ENCODE results near the gene HRK. TPM values are rescaled to one million over a fixed set of nuclear protein-coding genes. Genes with fewer than 3 reads are reported as not detected.

The HRK gene
- total and polyA plus RNA-seq, 2 of the 13 experiments (the other 11 are each of a cell fraction or from before 2014, with no cell fraction given), result 0.02 TPM; not detected in 1

GRCh38 chr12:116916714-116917114 lies 35.5 kb upstream of the HRK start (continued):
- no peak for TF ChIP-seq ZNF512B (CRISPR knock-in tag; IDR thresholded peaks at IDR 0.05; ENCODE audit: borderline replicate concordance)
- TF ChIP-seq ZSCAN5A (CRISPR knock-in tag; IDR thresholded peaks at IDR 0.05; ENCODE audit: borderline replicate concordance), result no peak
- TF ChIP-seq ZNF580 (CRISPR knock-in tag; IDR thresholded peaks at IDR 0.05; ENCODE audit: borderline replicate concordance, low read depth), result 0 out of 2 replicates have a peak, but pooled peaks have one; percentile 71
- no peak for TF ChIP-seq ATF5 (CRISPR knock-in tag; IDR thresholded peaks at IDR 0.05; ENCODE audit: low read depth)
- TF ChIP-seq SP1 (IDR thresholded peaks at IDR 0.05), result no peak
- no peak for TF ChIP-seq SP1 (CRISPR knock-in tag; IDR thresholded peaks at IDR 0.05)
- 0 out of 2 replicates have a peak, but pooled peaks have one; percentile 21 for TF ChIP-seq BORCS8-MEF2B (CRISPR knock-in tag; IDR thresholded peaks at IDR 0.05)
- TF ChIP-seq ZNF609 (CRISPR knock-in tag; IDR thresholded peaks at IDR 0.05; ENCODE audit: borderline replicate concordance), result peak; percentile 51; the same call in 1 of the 2 replicates
- no peak for TF ChIP-seq ZNF704 (CRISPR knock-in tag; IDR thresholded peaks at IDR 0.05; ENCODE audit: borderline replicate concordance)
- TF ChIP-seq ZSCAN21 (CRISPR knock-in tag; IDR thresholded peaks at IDR 0.05; ENCODE audit: borderline replicate concordance), result no peak
- no peak for TF ChIP-seq GPBP1L1 (CRISPR knock-in tag; IDR thresholded peaks at IDR 0.05)
- TF ChIP-seq HNF4A (CRISPR knock-in tag; IDR thresholded peaks at IDR 0.05), result no peak
- no peak for TF ChIP-seq ZNF616 (CRISPR knock-in tag; IDR thresholded peaks at IDR 0.05; ENCODE audit: low read depth)
- no peak; the same call in 1 of the 2 replicates for TF ChIP-seq BHLHE40 (IDR thresholded peaks at IDR 0.05; ENCODE audit: low read length)
- TF ChIP-seq ZIK1 (CRISPR knock-in tag; IDR thresholded peaks at IDR 0.05; ENCODE audit: borderline replicate concordance, low read depth), result no peak
